Body of pancreas (tissue), 4 donors: ENCODE data around the gene FHOD3. TPM values are rescaled to one million over a fixed set of nuclear protein-coding genes. Genes with fewer than 3 reads are reported as not detected.

Experiments used
- ATAC-seq: fragments of 150-250 bp; one replicate; pipeline ENCODE4 v1.9.1; 2016
- DNase-seq, 4 donors: peaks; one replicate each; pipeline ENCODE4 v3.0.0-alpha.2; 2019
- H3K27ac ChIP-seq, 4 donors: fragments of 200-600 bp; sonication (generic); 1 replicate in 3 of 4; 2 replicates in 1 of 4; pipeline versions ENCODE4 v1.5.1 to v1.6.1; 2016 to 2019; ENCODE audit warnings: mild to moderate bottlenecking in 1 of 4, mixed read lengths in 1 of 4, moderate library complexity in 1 of 4
- H3K27me3 ChIP-seq, 2 donors: fragments of 200-600 bp; sonication (generic); one replicate each; pipeline ENCODE4 v1.6.0; 2016; ENCODE audit warnings: mild to moderate bottlenecking in 1 of 2
- H3K36me3 ChIP-seq, 2 donors: fragments of 200-600 bp; sonication (generic); replicated peaks in 1 of 2; 2 replicates each; pipeline ENCODE4 v1.5.1; 2016; ENCODE audit warnings: low read depth in 2 of 2; ENCODE audit not compliant: insufficient read depth in 1 of 2
- H3K4me1 ChIP-seq: fragments of 200-600 bp; sonication (generic); one replicate; pipeline ENCODE4 v1.6.0; 2016
- H3K4me3 ChIP-seq, 2 donors: fragments of 200-600 bp; sonication (generic); 1 replicate in 1 of 2; 2 replicates in 1 of 2; pipeline ENCODE4 v1.5.1; 2016 to 2019
- H3K9me3 ChIP-seq, 3 donors: fragments of 200-600 bp; sonication (generic); 1 replicate in 2 of 3; 2 replicates in 1 of 3; pipeline ENCODE4 v1.5.1; 2016
- CTCF ChIP-seq, 7 experiments: fragments of 450-650 bp in 4 of 7; fragments of 200-600 bp in 3 of 7; sonication (generic) in 3 of 7; IDR thresholded peaks; one replicate each; pipeline ENCODE4 v1.5.1; 2016 to 2019; ENCODE audit warnings: antibody characterized with exemption in 7 of 7
- POLR2A ChIP-seq, 3 donors: fragments of 450-650 bp; IDR thresholded peaks; one replicate each; pipeline ENCODE4 v1.6.1; 2016; ENCODE audit warnings: antibody characterized with exemption in 3 of 3, mild to moderate bottlenecking in 2 of 3
- WGBS, 2 donors: methylation state at CpG; one replicate each; pipeline ENCODE4 v1.1.5; 2017; 5-methylcytosine and 5-hydroxymethylcytosine counted together
- intact Hi-C: fragments of 100-400 bp; cut with DNase I; formaldehyde crosslinking; loops from one replicate; pipeline ENCODE4 v1.15.1; 2023
- total RNA-seq, 2 donors: library from RNA; depleted of rRNA; stranded (reverse); fragments of >200 nt; gene quantifications; one replicate each; pipeline ENCODE4 v1.1.0, GENCODE V29; 2016

The FHOD3 gene
- total RNA-seq, 2 donors from 2014 or later, result 0.52 to 2.0 TPM

- Histone ChIP-seq H3K4me3 (no peak overlapping the region), H3K9me3 (no peaks in the 10 kb centered on the region), H3K27me3 (no peaks in the 10 kb centered on the region), H3K4me1 (peaks cover 7% of the 10 kb centered on the region), H3K36me3 (no peaks in the 10 kb centered on the region), H3K27ac (no peak overlapping the region)
- 75 to 81% methylated on average over 7 of the region's 7 CpGs for WGBS, 2 donors
- ATAC-seq (no peak), DNase-seq (no peak)
- intact Hi-C loops, result loop anchor here (10.0 kb wide), 1 partner anchor 256 kb away; no protein-coding TSS in a partner anchor
- no peak for TF ChIP-seq CTCF (IDR thresholded peaks at IDR 0.05)
- no peak for TF ChIP-seq POLR2A (IDR thresholded peaks at IDR 0.05)
Measured at GRCh38 chr18:36308711-36309435, 11.4 kb downstream of the FHOD3 start.

GRCh38 chr18:36309436-36310391 is 12.2 kb downstream of the FHOD3 start:
- H3K36me3 ChIP-seq, result no peaks in the 10 kb centered on the region
- H3K27me3 ChIP-seq, result no peaks in the 10 kb centered on the region
- H3K4me1 ChIP-seq, result peaks cover 7% of the 10 kb centered on the region
- intact Hi-C loops, result loop anchor here (10.0 kb wide), 1 partner anchor 255 kb away; no protein-coding TSS in a partner anchor
- peak in 1 of 4 donors; percentile 27 for DNase-seq
- ATAC-seq, result no peak
- TF ChIP-seq CTCF (IDR thresholded peaks at IDR 0.05) (no peak), POLR2A (IDR thresholded peaks at IDR 0.05) (no peak)
- no peak overlapping the region for H3K4me3 ChIP-seq
- 78 to 79% methylated on average over 8 to 11 of the region's 11 CpGs for WGBS, 2 donors
- no peaks in the 10 kb centered on the region for H3K9me3 ChIP-seq
- no peak overlapping the region for H3K27ac ChIP-seq

GRCh38 chr18:36311026-36311570 is 13.6 kb downstream of the FHOD3 start:
- peaks cover 7% of the 10 kb centered on the region for H3K4me1 ChIP-seq
- DNase-seq (no peak), ATAC-seq (no peak)
- H3K27me3 ChIP-seq, result no peaks in the 10 kb centered on the region
- no peak overlapping the region for H3K4me3 ChIP-seq
- no peak overlapping the region for H3K27ac ChIP-seq
- WGBS, 2 donors, result 94 to 97% methylated on average over 5 of the region's 5 CpGs
- intact Hi-C loops, result no loop called here
- no peaks in the 10 kb centered on the region for H3K36me3 ChIP-seq
- TF ChIP-seq CTCF (IDR thresholded peaks at IDR 0.05), result no peak
- TF ChIP-seq POLR2A (IDR thresholded peaks at IDR 0.05), result no peak
- H3K9me3 ChIP-seq, result no peaks in the 10 kb centered on the region

- no peak overlapping the region for H3K27ac ChIP-seq
Measured at GRCh38 chr18:36312806-36313395, 15.4 kb downstream of the FHOD3 start.

More at GRCh38 chr18:36312806-36313395, 15.4 kb downstream of the FHOD3 start:
- Histone ChIP-seq H3K36me3 (no peaks in the 10 kb centered on the region), H3K4me3 (no peak overlapping the region), H3K9me3 (no peaks in the 10 kb centered on the region), H3K27me3 (no peaks in the 10 kb centered on the region), H3K4me1 (peaks cover 7% of the 10 kb centered on the region)
- TF ChIP-seq CTCF (IDR thresholded peaks at IDR 0.05), result no peak
- no peak for TF ChIP-seq POLR2A (IDR thresholded peaks at IDR 0.05)
- WGBS, 2 donors, result 84 to 100% methylated on average over 1 to 2 of the region's 2 CpGs
- ATAC-seq (no peak), DNase-seq (no peak)
- intact Hi-C loops, result no loop called here
